HepG2 (cell line): ENCODE data around the gene MCF2L. TPM values are rescaled to one million over a fixed set of nuclear protein-coding genes. Genes with fewer than 3 reads are reported as not detected.
A peak's percentile ranks its signal among the peaks of the same experiment; 100 is the strongest.

Experiments
- FOXJ3 ChIP-seq: sonication (generic); formaldehyde crosslinking; IDR thresholded peaks from 2 replicates; pipeline ENCODE4 v1.4.0; 2020; ENCODE audit warnings: missing genetic modification reagents, mild to moderate bottlenecking, borderline replicate concordance
- FOXP1 ChIP-seq, 2 experiments: fragments of 450-650 bp in 1 of 2; IDR thresholded peaks; 2 replicates each; pipeline ENCODE4 v1.6.1; 2017 to 2018; ENCODE audit warnings: antibody characterized with exemption in 1 of 2
- GATAD1 ChIP-seq: IDR thresholded peaks from 2 replicates; pipeline ENCODE4 v1.6.1; 2016; ENCODE audit warnings: missing genetic modification reagents, missing compliant biosample characterization
- HDAC6 ChIP-seq: fragments of 200-600 bp; sonication (generic); IDR thresholded peaks from 2 replicates; pipeline ENCODE4 v1.7.0; 2017; ENCODE audit warnings: mild to moderate bottlenecking, antibody characterized with exemption, low read length, low read depth
- HNRNPUL1 ChIP-seq: fragments of 200-400 bp; formaldehyde crosslinking; IDR thresholded peaks from 2 replicates; pipeline ENCODE4 v1.6.1; 2017; ENCODE audit warnings: low read depth, mild to moderate bottlenecking, low read length, moderate library complexity
- NFIB ChIP-seq: sonication (generic); formaldehyde crosslinking; IDR thresholded peaks from 2 replicates; pipeline ENCODE4 v1.9.0; 2021; ENCODE audit warnings: missing genetic modification reagents, mild to moderate bottlenecking, borderline replicate concordance
- SRSF4 ChIP-seq: fragments of 200-400 bp; formaldehyde crosslinking; IDR thresholded peaks from one replicate; pipeline ENCODE4 v1.6.1; 2018; ENCODE audit warnings: mild to moderate bottlenecking, low read depth, low read length, moderate library complexity; ENCODE audit not compliant: poor library complexity, severe bottlenecking
- TBL1XR1 ChIP-seq: fragments of 150-350 bp; IDR thresholded peaks from 2 replicates; pipeline ENCODE4 v1.6.1; 2014; ENCODE audit warnings: borderline replicate concordance, low read length; ENCODE audit not compliant: partially characterized antibody
- ZNF160 ChIP-seq: sonication (generic); formaldehyde crosslinking; IDR thresholded peaks from 2 replicates; pipeline ENCODE4 v1.8.0; 2022; ENCODE audit warnings: mild to moderate bottlenecking, inconsistent platforms, missing genetic modification reagents
- ZNF24 ChIP-seq: fragments of 450-650 bp; IDR thresholded peaks from 2 replicates; pipeline ENCODE4 v1.6.1; 2017; ENCODE audit warnings: antibody characterized with exemption, mild to moderate bottlenecking
- ZNF337 ChIP-seq: sonication (generic); formaldehyde crosslinking; IDR thresholded peaks from 2 replicates; pipeline ENCODE4 v1.5.1; 2020; ENCODE audit warnings: missing genetic modification reagents, low read depth, mild to moderate bottlenecking, borderline replicate concordance
- ZNF598 ChIP-seq: sonication (generic); formaldehyde crosslinking; IDR thresholded peaks from 2 replicates; pipeline ENCODE4 v1.5.1; 2020; ENCODE audit warnings: mild to moderate bottlenecking, missing genetic modification reagents, borderline replicate concordance
- ZNF747 ChIP-seq: sonication (generic); formaldehyde crosslinking; IDR thresholded peaks from 2 replicates; pipeline ENCODE4 v1.8.1; 2023; ENCODE audit warnings: missing genetic modification reagents, mild to moderate bottlenecking, borderline replicate concordance
- ZSCAN30 ChIP-seq: sonication (generic); formaldehyde crosslinking; IDR thresholded peaks from 2 replicates; pipeline ENCODE4 v1.5.0; 2020; ENCODE audit warnings: mild to moderate bottlenecking, missing genetic modification reagents
- polyA plus RNA-seq, 8 experiments: library from polyadenylated mRNA; depleted of rRNA in 3 of 8; stranded (reverse) in 7 of 8; unstranded in 1 of 8; fragments of >200 nt; fragmentation: Illumina TruSeq in 4 of 8; extraction: Trizol in 4 of 8; gene quantifications; 2 replicates each; pipeline versions ENCODE4 v1.2.1 to v1.2.3, GENCODE V29; 2011 to 2016; ENCODE audit warnings: low read depth in 4 of 8, missing spikeins in 1 of 8, mixed read lengths in 1 of 8; ENCODE audit not compliant: insufficient read depth in 1 of 8
- total RNA-seq, 5 experiments: library from RNA; depleted of rRNA; stranded (reverse); fragments of >200 nt; fragmentation: Illumina TruSeq; extraction: Trizol; gene quantifications; 2 replicates each; pipeline ENCODE4 v1.2.3, GENCODE V29; 2016; ENCODE audit warnings: low read depth in 1 of 5
- TF ChIP-seq, protein P1 (sequence below): sonication (generic); formaldehyde crosslinking; conservative IDR thresholded peaks from 2 replicates; pipeline ENCODE4 v1.8.1; 2023; ENCODE audit warnings: missing genetic modification reagents
- TF ChIP-seq, protein P2 (sequence below): sonication (generic); formaldehyde crosslinking; IDR thresholded peaks from 2 replicates; pipeline ENCODE4 v1.5.1; 2020; ENCODE audit warnings: missing genetic modification reagents, mild to moderate bottlenecking, borderline replicate concordance
- TF ChIP-seq, protein P3 (sequence below): sonication (generic); formaldehyde crosslinking; IDR thresholded peaks from 2 replicates; pipeline ENCODE4 v1.4.0; 2020; ENCODE audit warnings: low read depth, missing genetic modification reagents
- TF ChIP-seq, protein P4 (sequence below): sonication (generic); formaldehyde crosslinking; IDR thresholded peaks from 2 replicates; pipeline ENCODE4 v1.4.0; 2020; ENCODE audit warnings: missing genetic modification reagents, borderline replicate concordance

Gene MCF2L
- total and polyA plus RNA-seq, 2 of the 13 experiments (the other 11 are each of a cell fraction or from before 2014, with no cell fraction given): 19.4 to 28.4 TPM

DNA sequence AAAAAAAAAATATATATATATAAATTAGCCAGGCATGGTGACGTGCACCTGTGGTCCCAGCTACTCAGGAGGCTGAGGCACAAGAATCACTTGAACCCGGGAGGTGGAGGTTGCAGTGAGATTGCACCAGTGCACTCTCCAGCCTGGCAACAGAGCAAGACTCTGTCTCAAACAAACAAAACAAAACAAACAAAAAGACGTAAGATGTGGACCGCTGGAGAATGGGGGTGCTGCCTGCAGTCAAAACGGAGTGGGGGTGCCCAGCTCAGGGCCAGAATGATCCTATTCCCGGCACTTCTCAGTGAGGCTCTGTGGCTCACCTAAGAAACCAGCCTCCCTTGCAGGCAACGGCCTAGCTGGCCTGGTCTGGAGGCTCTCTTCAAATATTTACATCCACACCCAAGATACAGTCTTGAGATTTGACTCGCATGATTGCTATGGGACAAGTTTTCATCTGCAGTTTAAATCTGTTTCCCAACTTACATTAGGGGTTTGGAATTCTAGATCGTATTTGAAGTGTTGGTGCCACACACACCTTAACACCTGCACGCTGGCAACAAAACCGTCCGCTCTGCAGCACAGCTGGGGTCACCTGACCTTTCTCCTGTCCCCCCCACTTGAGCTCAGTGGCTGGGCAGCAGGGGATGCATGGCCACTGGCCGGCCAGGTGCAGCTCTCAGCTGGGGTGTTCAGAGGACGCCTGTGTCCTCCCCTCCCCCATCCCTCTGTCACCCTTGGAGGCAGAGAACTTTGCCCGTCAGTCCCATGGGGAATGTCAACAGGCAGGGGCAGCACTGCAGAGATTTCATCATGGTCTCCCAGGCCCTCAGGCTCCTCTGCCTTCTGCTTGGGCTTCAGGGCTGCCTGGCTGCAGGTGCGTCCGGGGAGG is 136.3 kb downstream of the MCF2L start, which contains the start of gene F7 (continued):
- TF ChIP-seq, protein P1, sequence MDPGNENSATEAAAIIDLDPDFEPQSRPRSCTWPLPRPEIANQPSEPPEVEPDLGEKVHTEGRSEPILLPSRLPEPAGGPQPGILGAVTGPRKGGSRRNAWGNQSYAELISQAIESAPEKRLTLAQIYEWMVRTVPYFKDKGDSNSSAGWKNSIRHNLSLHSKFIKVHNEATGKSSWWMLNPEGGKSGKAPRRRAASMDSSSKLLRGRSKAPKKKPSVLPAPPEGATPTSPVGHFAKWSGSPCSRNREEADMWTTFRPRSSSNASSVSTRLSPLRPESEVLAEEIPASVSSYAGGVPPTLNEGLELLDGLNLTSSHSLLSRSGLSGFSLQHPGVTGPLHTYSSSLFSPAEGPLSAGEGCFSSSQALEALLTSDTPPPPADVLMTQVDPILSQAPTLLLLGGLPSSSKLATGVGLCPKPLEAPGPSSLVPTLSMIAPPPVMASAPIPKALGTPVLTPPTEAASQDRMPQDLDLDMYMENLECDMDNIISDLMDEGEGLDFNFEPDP (CRISPR knock-in tag): no peak
- TF ChIP-seq ZSCAN30 (no peak), HDAC6 (no peak), ZNF160 (CRISPR knock-in tag) (no peak; the same call in 1 of the 2 replicates), ZNF747 (CRISPR knock-in tag) (no peak; the same call in 1 of the 2 replicates), NFIB (CRISPR knock-in tag) (no peak), ZNF337 (0 out of 2 replicates have a peak, but pooled peaks have one; percentile 41), HNRNPUL1 (no peak), ZNF598 (0 out of 2 replicates have a peak, but pooled peaks have one; percentile 78), TBL1XR1 (no peak), ZNF24 (no peak), FOXP1 (IDR thresholded peaks at IDR 0.05) (peak; percentile 13; the same call in 1 of the 2 replicates), FOXP1 (CRISPR knock-in tag; IDR thresholded peaks at IDR 0.05) (peak; percentile 77), SRSF4 (no peak), FOXJ3 (CRISPR knock-in tag) (peak; percentile 86; the same call in 1 of the 2 replicates), GATAD1 (CRISPR knock-in tag) (0 out of 2 replicates have a peak, but pooled peaks have one; percentile 31)
- TF ChIP-seq, protein P2, sequence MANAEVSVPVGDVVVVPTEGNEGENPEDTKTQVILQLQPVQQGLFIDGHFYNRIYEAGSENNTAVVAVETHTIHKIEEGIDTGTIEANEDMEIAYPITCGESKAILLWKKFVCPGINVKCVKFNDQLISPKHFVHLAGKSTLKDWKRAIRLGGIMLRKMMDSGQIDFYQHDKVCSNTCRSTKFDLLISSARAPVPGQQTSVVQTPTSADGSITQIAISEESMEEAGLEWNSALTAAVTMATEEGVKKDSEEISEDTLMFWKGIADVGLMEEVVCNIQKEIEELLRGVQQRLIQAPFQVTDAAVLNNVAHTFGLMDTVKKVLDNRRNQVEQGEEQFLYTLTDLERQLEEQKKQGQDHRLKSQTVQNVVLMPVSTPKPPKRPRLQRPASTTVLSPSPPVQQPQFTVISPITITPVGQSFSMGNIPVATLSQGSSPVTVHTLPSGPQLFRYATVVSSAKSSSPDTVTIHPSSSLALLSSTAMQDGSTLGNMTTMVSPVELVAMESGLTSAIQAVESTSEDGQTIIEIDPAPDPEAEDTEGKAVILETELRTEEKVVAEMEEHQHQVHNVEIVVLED (CRISPR knock-in tag): peak; percentile 66; the same call in 1 of the 2 replicates
- TF ChIP-seq, protein P3, sequence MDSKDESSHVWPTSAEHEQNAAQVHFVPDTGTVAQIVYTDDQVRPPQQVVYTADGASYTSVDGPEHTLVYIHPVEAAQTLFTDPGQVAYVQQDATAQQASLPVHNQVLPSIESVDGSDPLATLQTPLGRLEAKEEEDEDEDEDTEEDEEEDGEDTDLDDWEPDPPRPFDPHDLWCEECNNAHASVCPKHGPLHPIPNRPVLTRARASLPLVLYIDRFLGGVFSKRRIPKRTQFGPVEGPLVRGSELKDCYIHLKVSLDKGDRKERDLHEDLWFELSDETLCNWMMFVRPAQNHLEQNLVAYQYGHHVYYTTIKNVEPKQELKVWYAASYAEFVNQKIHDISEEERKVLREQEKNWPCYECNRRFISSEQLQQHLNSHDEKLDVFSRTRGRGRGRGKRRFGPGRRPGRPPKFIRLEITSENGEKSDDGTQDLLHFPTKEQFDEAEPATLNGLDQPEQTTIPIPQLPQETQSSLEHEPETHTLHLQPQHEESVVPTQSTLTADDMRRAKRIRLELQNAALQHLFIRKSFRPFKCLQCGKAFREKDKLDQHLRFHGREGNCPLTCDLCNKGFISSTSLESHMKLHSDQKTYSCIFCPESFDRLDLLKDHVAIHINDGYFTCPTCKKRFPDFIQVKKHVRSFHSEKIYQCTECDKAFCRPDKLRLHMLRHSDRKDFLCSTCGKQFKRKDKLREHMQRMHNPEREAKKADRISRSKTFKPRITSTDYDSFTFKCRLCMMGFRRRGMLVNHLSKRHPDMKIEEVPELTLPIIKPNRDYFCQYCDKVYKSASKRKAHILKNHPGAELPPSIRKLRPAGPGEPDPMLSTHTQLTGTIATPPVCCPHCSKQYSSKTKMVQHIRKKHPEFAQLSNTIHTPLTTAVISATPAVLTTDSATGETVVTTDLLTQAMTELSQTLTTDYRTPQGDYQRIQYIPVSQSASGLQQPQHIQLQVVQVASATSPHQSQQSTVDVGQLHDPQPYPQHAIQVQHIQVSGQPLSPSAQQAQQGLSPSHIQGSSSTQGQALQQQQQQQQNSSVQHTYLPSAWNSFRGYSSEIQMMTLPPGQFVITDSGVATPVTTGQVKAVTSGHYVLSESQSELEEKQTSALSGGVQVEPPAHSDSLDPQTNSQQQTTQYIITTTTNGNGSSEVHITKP (CRISPR knock-in tag): 0 out of 2 replicates have a peak, but pooled peaks have one; percentile 34
- TF ChIP-seq, protein P4, sequence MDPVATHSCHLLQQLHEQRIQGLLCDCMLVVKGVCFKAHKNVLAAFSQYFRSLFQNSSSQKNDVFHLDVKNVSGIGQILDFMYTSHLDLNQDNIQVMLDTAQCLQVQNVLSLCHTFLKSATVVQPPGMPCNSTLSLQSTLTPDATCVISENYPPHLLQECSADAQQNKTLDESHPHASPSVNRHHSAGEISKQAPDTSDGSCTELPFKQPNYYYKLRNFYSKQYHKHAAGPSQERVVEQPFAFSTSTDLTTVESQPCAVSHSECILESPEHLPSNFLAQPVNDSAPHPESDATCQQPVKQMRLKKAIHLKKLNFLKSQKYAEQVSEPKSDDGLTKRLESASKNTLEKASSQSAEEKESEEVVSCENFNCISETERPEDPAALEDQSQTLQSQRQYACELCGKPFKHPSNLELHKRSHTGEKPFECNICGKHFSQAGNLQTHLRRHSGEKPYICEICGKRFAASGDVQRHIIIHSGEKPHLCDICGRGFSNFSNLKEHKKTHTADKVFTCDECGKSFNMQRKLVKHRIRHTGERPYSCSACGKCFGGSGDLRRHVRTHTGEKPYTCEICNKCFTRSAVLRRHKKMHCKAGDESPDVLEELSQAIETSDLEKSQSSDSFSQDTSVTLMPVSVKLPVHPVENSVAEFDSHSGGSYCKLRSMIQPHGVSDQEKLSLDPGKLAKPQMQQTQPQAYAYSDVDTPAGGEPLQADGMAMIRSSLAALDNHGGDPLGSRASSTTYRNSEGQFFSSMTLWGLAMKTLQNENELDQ (CRISPR knock-in tag): no peak
